ENCODE results near the gene COBL.

Gene COBL

GRCh38 chr7:51010534-51010933 is 306.1 kb downstream of the COBL start:
- no peak for DNase-seq
- H3K4me3 ChIP-seq, result no peak overlapping the region
- no peak overlapping the region for H3K27ac ChIP-seq
- H3K9me3 ChIP-seq, result no peaks in the 10 kb centered on the region
- TF ChIP-seq, protein P1, sequence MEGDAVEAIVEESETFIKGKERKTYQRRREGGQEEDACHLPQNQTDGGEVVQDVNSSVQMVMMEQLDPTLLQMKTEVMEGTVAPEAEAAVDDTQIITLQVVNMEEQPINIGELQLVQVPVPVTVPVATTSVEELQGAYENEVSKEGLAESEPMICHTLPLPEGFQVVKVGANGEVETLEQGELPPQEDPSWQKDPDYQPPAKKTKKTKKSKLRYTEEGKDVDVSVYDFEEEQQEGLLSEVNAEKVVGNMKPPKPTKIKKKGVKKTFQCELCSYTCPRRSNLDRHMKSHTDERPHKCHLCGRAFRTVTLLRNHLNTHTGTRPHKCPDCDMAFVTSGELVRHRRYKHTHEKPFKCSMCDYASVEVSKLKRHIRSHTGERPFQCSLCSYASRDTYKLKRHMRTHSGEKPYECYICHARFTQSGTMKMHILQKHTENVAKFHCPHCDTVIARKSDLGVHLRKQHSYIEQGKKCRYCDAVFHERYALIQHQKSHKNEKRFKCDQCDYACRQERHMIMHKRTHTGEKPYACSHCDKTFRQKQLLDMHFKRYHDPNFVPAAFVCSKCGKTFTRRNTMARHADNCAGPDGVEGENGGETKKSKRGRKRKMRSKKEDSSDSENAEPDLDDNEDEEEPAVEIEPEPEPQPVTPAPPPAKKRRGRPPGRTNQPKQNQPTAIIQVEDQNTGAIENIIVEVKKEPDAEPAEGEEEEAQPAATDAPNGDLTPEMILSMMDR (IDR thresholded peaks at IDR 0.05), result no peak
- no peaks in the 10 kb centered on the region for H3K4me1 ChIP-seq
- intact Hi-C loops (cut with DNase I; ENCODE audit: low total_unique reads), result no loop called here
- H3K27me3 ChIP-seq, result no peaks in the 10 kb centered on the region
- H3K36me3 ChIP-seq, result no peaks in the 10 kb centered on the region

DNA sequence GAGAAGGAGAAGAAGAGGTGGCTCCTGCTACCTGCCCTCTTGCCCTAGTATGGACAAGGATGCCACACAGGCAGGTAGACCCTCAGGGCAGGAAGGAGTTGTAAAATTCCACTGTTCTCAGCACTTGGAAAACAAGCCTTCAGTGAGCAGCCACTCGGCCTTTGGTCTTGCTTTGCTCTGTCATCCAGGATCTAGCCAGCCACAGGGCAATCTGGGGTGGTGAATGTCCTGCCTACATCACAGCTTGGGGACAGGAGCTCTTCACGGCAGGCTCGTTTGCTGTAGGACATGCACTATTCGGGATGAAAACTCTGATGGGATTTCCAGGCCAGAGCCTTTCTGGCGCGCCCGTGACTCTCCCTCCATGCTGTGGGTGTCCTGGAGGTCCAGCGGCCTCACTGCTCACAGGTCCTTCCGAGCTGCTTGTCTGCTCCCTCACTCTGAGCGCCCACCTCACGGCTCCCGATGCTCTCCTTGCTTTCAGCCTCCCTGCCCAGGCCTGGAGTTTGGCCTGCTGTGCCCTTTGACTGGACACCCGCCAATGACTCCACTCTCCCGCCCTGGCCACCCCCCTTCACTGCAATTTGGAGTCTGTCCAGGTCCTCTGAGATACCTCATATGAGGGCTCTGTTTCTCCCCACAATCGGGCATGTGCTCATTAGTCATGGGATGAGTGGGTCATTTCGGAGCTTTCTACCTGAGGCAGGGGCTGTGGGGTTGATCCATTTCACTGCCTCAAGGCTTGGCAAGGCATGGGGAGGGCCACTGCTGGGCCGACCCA is 306.7 kb downstream of the COBL start:
- H3K27ac ChIP-seq, result no peak overlapping the region
- no peak overlapping the region for H3K4me3 ChIP-seq
- TF ChIP-seq, protein P1 (IDR thresholded peaks at IDR 0.05), result no peak
- H3K27me3 ChIP-seq, result no peaks in the 10 kb centered on the region
- H3K4me1 ChIP-seq, result no peaks in the 10 kb centered on the region
- intact Hi-C loops (cut with DNase I; ENCODE audit: low total_unique reads), result no loop called here
- no peak for DNase-seq
- H3K36me3 ChIP-seq, result no peaks in the 10 kb centered on the region
- no peaks in the 10 kb centered on the region for H3K9me3 ChIP-seq

DNA sequence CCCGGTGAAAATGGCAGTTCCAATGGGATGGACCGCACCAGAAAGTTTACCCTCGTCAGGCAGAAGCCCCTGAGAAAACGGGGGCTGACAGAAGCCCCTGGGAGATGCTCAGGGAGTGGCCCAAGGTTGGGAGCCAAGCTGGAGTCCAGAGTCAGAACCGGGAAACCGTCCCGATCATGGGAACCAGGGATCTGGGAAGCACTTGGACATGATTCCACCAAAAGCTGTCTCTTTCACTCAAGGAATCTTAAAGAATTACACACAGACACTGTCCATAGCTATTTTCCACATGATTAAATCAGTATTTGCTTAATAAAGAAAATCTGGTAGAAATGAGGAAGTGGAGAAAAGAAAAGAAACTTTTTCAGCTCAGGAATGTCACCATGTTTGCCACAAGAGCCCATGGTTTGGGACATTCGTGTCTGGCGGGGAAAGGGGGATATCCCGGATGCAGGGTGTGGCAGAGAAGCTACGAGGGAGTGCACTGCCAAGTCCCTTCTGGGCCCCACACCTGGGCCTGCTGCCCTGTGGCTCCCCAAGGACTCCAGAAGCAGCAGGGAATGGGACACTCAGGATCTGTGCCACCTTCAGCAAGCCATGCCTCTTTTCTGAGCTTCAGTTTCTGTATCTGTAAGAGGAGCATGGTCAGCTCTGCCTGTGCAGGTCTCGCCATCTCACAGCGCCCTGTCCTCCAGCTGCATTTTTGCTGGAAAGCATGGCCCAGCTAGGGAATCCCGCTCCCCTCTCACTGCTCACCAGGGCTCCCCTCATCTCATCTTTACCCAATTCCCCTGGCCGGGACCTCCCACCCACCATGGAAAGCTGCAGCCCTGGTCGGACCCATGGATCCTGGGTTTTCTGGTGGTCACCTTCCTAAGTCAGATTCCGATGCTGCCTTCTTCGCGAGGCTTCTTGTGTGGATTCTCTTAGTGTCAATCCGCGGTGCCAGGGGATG is 308.8 kb downstream of the COBL start:
- Histone ChIP-seq H3K9me3 (no peaks in the 10 kb centered on the region), H3K36me3 (no peaks in the 10 kb centered on the region), H3K27ac (no peak overlapping the region), H3K27me3 (no peaks in the 10 kb centered on the region), H3K4me1 (no peaks in the 10 kb centered on the region), H3K4me3 (no peak overlapping the region)
- intact Hi-C loops (cut with DNase I; ENCODE audit: low total_unique reads), result no loop called here
- no peak for DNase-seq
- TF ChIP-seq, protein P1 (IDR thresholded peaks at IDR 0.05), result no peak

DNA sequence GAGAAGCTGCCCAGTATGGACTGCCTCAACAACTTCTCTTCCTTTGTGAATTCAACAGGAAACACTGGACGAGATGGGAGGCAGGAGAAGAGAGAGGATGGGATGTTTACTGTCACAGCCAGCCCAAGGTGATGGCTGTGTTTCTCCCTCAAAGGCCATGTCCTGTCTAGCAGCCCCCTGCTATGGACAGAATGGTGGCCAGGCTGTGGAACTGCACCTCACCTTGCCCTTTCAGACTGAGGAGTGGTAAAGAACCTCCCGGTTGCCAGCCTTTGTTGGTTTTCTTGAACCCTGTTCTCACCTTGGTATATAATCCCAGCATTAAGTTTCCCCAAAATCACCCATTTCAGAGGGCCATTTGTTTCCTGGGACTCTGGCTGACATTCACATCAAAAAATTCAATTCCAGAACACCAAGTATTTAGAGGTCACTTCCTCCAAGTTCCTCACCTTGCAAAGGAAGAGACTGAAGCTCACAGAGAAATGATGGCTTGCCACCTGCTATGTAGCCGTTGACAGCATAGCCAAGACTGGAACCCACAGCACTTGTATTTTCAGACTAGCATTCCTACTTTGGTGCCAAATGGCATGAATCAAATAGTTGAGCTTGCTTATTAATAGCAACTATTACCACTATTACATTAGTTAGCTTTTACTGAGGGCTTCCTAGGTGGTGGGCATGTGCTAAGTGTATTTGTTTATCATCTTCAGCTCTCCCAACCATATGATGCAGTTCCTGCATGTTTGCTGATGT is 309.9 kb downstream of the COBL start:
- Histone ChIP-seq H3K27ac (no peak overlapping the region), H3K36me3 (no peaks in the 10 kb centered on the region), H3K9me3 (no peaks in the 10 kb centered on the region), H3K4me3 (no peak overlapping the region), H3K27me3 (no peaks in the 10 kb centered on the region), H3K4me1 (no peaks in the 10 kb centered on the region)
- DNase-seq, result no peak
- TF ChIP-seq, protein P1 (IDR thresholded peaks at IDR 0.05), result no peak
- intact Hi-C loops (cut with DNase I; ENCODE audit: low total_unique reads), result no loop called here

GRCh38 chr7:51005074-51005473 is 311.5 kb downstream of the COBL start:
- no peaks in the 10 kb centered on the region for H3K4me1 ChIP-seq
- TF ChIP-seq, protein P1 (IDR thresholded peaks at IDR 0.05), result no peak
- intact Hi-C loops (cut with DNase I; ENCODE audit: low total_unique reads), result no loop called here
- H3K36me3 ChIP-seq, result no peaks in the 10 kb centered on the region
- H3K9me3 ChIP-seq, result no peaks in the 10 kb centered on the region
- H3K4me3 ChIP-seq, result no peak overlapping the region
- H3K27ac ChIP-seq, result no peak overlapping the region
- no peaks in the 10 kb centered on the region for H3K27me3 ChIP-seq
- DNase-seq, result no peak
